PFSK-1 (cell line): Measurements from ENCODE around the gene HIVEP2.

ENCODE experiments used
- FOXP2 ChIP-seq: optimal IDR thresholded peaks from 2 replicates; pipeline ENCODE3; 2011; ENCODE audit warnings: borderline replicate concordance, control low read depth, inconsistent platforms; ENCODE audit not compliant: insufficient read depth; ENCODE audit errors: extremely low read length, extremely low read depth
- POLR2AphosphoS5 ChIP-seq: IDR thresholded peaks from 2 replicates; pipeline ENCODE4 v1.6.1; 2012; ENCODE audit warnings: low read depth, mild to moderate bottlenecking, control low read depth, low read length, moderate library complexity
- REST ChIP-seq, 2 experiments: IDR thresholded peaks; 2 replicates each; pipeline versions ENCODE4 v1.6.1 to v1.8.0; 2011 to 2012; ENCODE audit warnings: low read depth in 2 of 2, low read length in 2 of 2, control low read depth in 1 of 2, inconsistent platforms in 1 of 2, mild to moderate bottlenecking in 1 of 2, moderate library complexity in 1 of 2; ENCODE audit not compliant: insufficient read depth in 1 of 2
- SIN3A ChIP-seq: IDR thresholded peaks from 2 replicates; pipeline ENCODE4 v1.6.1; 2012; ENCODE audit warnings: mild to moderate bottlenecking, low read length, moderate library complexity, borderline replicate concordance; ENCODE audit not compliant: insufficient read depth
- TAF1 ChIP-seq: IDR thresholded peaks from 2 replicates; pipeline ENCODE4 v1.6.1; 2012; ENCODE audit warnings: low read length, control low read depth, borderline replicate concordance; ENCODE audit not compliant: insufficient read depth

The HIVEP2 gene

GRCh38 chr6:142879527-142879926, 65.4 kb downstream of the HIVEP2 start:
- TF ChIP-seq POLR2AphosphoS5 (no peak), TAF1 (no peak), FOXP2 (no peak), REST (IDR thresholded peaks at IDR 0.05; ENCODE audit: insufficient read depth in 1 of 2, low read depth in 2 of 2, low read length in 2 of 2) (no peak), SIN3A (no peak)

- TF ChIP-seq TAF1 = no peak
- no peak for TF ChIP-seq FOXP2
- no peak for TF ChIP-seq SIN3A
- no peak for TF ChIP-seq POLR2AphosphoS5
- no peak for TF ChIP-seq REST (IDR thresholded peaks at IDR 0.05; ENCODE audit: insufficient read depth in 1 of 2, low read depth in 2 of 2, low read length in 2 of 2)
Measured at GRCh38 chr6:142879076-142879475, 65.9 kb downstream of the HIVEP2 start.

- TF ChIP-seq POLR2AphosphoS5 = no peak
- TF ChIP-seq TAF1 = no peak
- TF ChIP-seq REST (IDR thresholded peaks at IDR 0.05; ENCODE audit: insufficient read depth in 1 of 2, low read depth in 2 of 2, low read length in 2 of 2) = no peak
- no peak for TF ChIP-seq FOXP2
- no peak for TF ChIP-seq SIN3A
Measured at GRCh38 chr6:142878407-142878806, 66.6 kb downstream of the HIVEP2 start.

- TF ChIP-seq SIN3A = no peak
- no peak for TF ChIP-seq TAF1
- TF ChIP-seq POLR2AphosphoS5 = no peak
- no peak for TF ChIP-seq FOXP2
- no peak for TF ChIP-seq REST (IDR thresholded peaks at IDR 0.05; ENCODE audit: insufficient read depth in 1 of 2, low read depth in 2 of 2, low read length in 2 of 2)
Measured at GRCh38 chr6:142874676-142875075, 70.3 kb downstream of the HIVEP2 start.

- TF ChIP-seq REST (IDR thresholded peaks at IDR 0.05; ENCODE audit: insufficient read depth in 1 of 2, low read depth in 2 of 2, low read length in 2 of 2) (no peak), POLR2AphosphoS5 (no peak), TAF1 (no peak), SIN3A (no peak), FOXP2 (no peak)
Measured at GRCh38 chr6:142872376-142872775, 72.6 kb downstream of the HIVEP2 start.
